Right cardiac atrium (tissue), 5 donors: ENCODE results near the gene CA7. TPM values are rescaled to one million over a fixed set of nuclear protein-coding genes. Genes with fewer than 3 reads are reported as not detected.
A peak's percentile ranks its signal among the peaks of the same experiment; 100 is the strongest.
"Not testable (repeated sequence)": the region's sequence is repeated elsewhere in the genome, so short reads cannot be mapped to it uniquely, and the experiment has no call there.

Source experiments
- ATAC-seq, 2 donors: fragments of 200-7000 bp; cut with Tn5 transposase; one replicate each; pipeline versions ENCODE4 v1.8.0 to v1.9.1; 2020; ENCODE audit warnings: moderate library complexity in 2 of 2, mild to moderate bottlenecking in 1 of 2
- DNase-seq, 3 donors: peaks; one replicate each; pipeline ENCODE4 v3.0.0-alpha.2; 2020
- H3K27ac ChIP-seq: one replicate; pipeline ENCODE4 v1.5.1; 2013; ENCODE audit warnings: mild to moderate bottlenecking, low read length, control low read depth, moderate library complexity
- H3K27me3 ChIP-seq: one replicate; pipeline ENCODE4 v1.6.1; 2013; ENCODE audit not compliant: control insufficient read depth, insufficient read depth
- H3K4me1 ChIP-seq: one replicate; pipeline ENCODE4 v1.6.1; 2013; ENCODE audit warnings: low read length; ENCODE audit not compliant: control insufficient read depth, insufficient read depth
- H3K4me3 ChIP-seq: one replicate; pipeline ENCODE4 v1.5.1; 2013; ENCODE audit warnings: low read length, control low read depth
- H3K9me3 ChIP-seq: one replicate; pipeline ENCODE4 v1.6.1; 2013; ENCODE audit warnings: low read length; ENCODE audit not compliant: control insufficient read depth
- WGBS: extraction: QIAGEN DNeasy Blood & Tissue Kit; methylation state at CpG from one replicate; pipeline ENCODE4 v1.1.7; 2013; 5-methylcytosine and 5-hydroxymethylcytosine counted together
- intact Hi-C, 4 donors: fragments of 100-400 bp; cut with DNase I; formaldehyde crosslinking; loops; one replicate each; pipeline versions ENCODE4 v1.11.0 to v1.14.0; 2022 to 2023
- polyA plus RNA-seq: library from polyadenylated mRNA; stranded (reverse); fragments of 200-250 nt; gene quantifications from one replicate; pipeline ENCODE4 v1.2.3, GENCODE V29; 2013
- total RNA-seq, 4 donors: library from RNA; stranded (reverse); fragmentation: NEBNext Ultra II Directional; extraction: Animal tissue kit (Norgen Biotek cat#: 25700); gene quantifications; one replicate each; pipeline ENCODE4 v1.2.1, GENCODE V29; 2021
- donor health status: healthy with polysubstance abuse.
- donor health status: DM: no; HTN: yes; CAD: no.
- donor health status: DM: no; HTN: no; CAD: no.
- donor health status: DM: no; HTN: yes; CAD: no; lungs with severe emphysema.
- donor health status: DM: yes; HTN: yes; CAD: no.

Gene CA7
- total and polyA plus RNA-seq, 5 donors, result not detected

GRCh38 chr16:66856801-66857200 is 12.6 kb downstream of the CA7 start:
- ATAC-seq, result no peak
- no peaks in the 10 kb centered on the region for H3K27me3 ChIP-seq
- DNase-seq, result no peak
- no peak overlapping the region for H3K27ac ChIP-seq
- WGBS, result 97% methylated on average over 2 of the region's 2 CpGs
- H3K4me1 ChIP-seq, result no peaks in the 10 kb centered on the region
- no peaks in the 10 kb centered on the region for H3K9me3 ChIP-seq
- intact Hi-C loops, result no loop called here
- H3K4me3 ChIP-seq, result no peak overlapping the region

DNA sequence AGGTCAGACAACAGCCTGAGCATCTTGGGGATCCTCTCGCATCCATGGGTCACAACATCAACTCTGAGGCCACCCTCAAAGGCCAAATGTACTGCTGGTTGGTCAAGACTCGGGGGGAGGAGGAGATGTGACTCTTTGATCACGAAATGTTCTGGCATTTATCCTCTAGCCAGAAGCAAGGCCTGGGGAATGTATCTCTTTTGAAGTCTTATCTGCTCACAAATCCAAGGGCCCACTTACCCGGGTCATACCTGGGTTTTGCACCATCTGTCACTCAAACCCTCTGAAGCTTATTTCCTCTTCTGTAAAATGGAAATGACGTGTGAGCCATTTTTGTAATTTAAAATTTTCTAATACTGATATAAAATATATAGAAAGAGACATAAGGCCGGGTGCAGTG is 13.2 kb downstream of the CA7 start:
- intact Hi-C loops, result no loop called here
- no peaks in the 10 kb centered on the region for H3K4me1 ChIP-seq

GRCh38 chr16:66858740-66859396 is 14.7 kb downstream of the CA7 start:
- Histone ChIP-seq H3K9me3 (no peaks in the 10 kb centered on the region), H3K27me3 (no peaks in the 10 kb centered on the region), H3K4me1 (no peaks in the 10 kb centered on the region), H3K27ac (no peak overlapping the region), H3K4me3 (no peak overlapping the region)
- DNase-seq, result peak; percentile 75 to 89 (median 86)
- 40% methylated on average over 4 of the region's 4 CpGs for WGBS
- ATAC-seq, result peak; percentile 85 to 90
- intact Hi-C loops, result no loop called here

More for the DNA sequence above, 13.2 kb downstream of the CA7 start:
- no peaks in the 10 kb centered on the region for H3K9me3 ChIP-seq
- DNase-seq, result no peak
- H3K27me3 ChIP-seq, result no peaks in the 10 kb centered on the region
- ATAC-seq, result no peak
- no peak overlapping the region for H3K4me3 ChIP-seq
- 76% methylated on average over 6 of the region's 6 CpGs for WGBS
- H3K27ac ChIP-seq, result no peak overlapping the region

GRCh38 chr16:66859397-66860068 is 15.3 kb downstream of the CA7 start:
- no peak for ATAC-seq
- WGBS, result 76% methylated on average over 3 of the region's 3 CpGs
- intact Hi-C loops, result no loop called here
- H3K4me3 ChIP-seq, result no peak overlapping the region
- H3K4me1 ChIP-seq, result no peaks in the 10 kb centered on the region
- DNase-seq, result peak in 1 of 3 donors; percentile 6
- H3K27ac ChIP-seq, result no peak overlapping the region
- H3K9me3 ChIP-seq, result no peaks in the 10 kb centered on the region
- no peaks in the 10 kb centered on the region for H3K27me3 ChIP-seq

GRCh38 chr16:66862023-66862520 is 17.9 kb downstream of the CA7 start:
- intact Hi-C loops, result no loop called here
- no peak overlapping the region for H3K27ac ChIP-seq
- DNase-seq, result peak in 1 of 3 donors; percentile 32
- no peaks in the 10 kb centered on the region for H3K9me3 ChIP-seq
- H3K27me3 ChIP-seq, result no peaks in the 10 kb centered on the region
- H3K4me1 ChIP-seq, result no peaks in the 10 kb centered on the region
- no peak for ATAC-seq
- H3K4me3 ChIP-seq, result no peak overlapping the region
- 91% methylated on average over 8 of the region's 8 CpGs for WGBS

DNA sequence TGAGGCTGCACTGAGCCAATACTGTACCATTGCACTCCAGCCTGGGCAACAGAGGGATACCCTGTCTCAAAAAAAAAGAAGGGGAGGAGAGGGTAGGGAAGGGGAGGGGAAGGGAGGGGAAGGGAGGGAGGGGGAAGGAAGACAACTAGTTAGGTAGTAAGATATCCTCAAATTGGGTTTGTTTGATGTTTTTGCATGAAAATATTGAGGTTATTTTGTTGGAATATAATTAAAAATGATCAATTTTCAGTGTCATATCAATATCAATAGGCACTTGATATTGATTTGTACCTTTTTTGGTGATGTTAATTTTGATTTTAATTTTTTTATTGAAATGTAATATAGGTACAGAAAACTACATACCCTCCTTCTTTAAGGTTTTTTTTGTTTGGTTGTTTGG is 19.5 kb downstream of the CA7 start:
- DNase-seq, result no peak
- no peaks in the 10 kb centered on the region for H3K4me1 ChIP-seq
- H3K9me3 ChIP-seq, result no peaks in the 10 kb centered on the region
- H3K27me3 ChIP-seq, result no peaks in the 10 kb centered on the region
- intact Hi-C loops, result no loop called here
- no peak overlapping the region for H3K27ac ChIP-seq
- H3K4me3 ChIP-seq, result no peak overlapping the region
- no peak for ATAC-seq

GRCh38 chr16:66869424-66869823 is 25.2 kb downstream of the CA7 start:
- ATAC-seq (no peak), DNase-seq (peak in 1 of 3 donors; percentile 3)
- no peaks in the 10 kb centered on the region for H3K9me3 ChIP-seq
- no peak overlapping the region for H3K27ac ChIP-seq
- WGBS, result 97% methylated on average over 1 of the region's 1 CpG
- H3K4me1 ChIP-seq, result no peaks in the 10 kb centered on the region
- H3K4me3 ChIP-seq, result no peak overlapping the region
- intact Hi-C loops, result loop anchor here in 2 of 4 donors (5.0 kb wide), 3 partner anchors 37 to 462 kb away; partner anchors contain the start of gene NAE1 (in 1 of the 2)
- H3K27me3 ChIP-seq, result no peaks in the 10 kb centered on the region

DNA sequence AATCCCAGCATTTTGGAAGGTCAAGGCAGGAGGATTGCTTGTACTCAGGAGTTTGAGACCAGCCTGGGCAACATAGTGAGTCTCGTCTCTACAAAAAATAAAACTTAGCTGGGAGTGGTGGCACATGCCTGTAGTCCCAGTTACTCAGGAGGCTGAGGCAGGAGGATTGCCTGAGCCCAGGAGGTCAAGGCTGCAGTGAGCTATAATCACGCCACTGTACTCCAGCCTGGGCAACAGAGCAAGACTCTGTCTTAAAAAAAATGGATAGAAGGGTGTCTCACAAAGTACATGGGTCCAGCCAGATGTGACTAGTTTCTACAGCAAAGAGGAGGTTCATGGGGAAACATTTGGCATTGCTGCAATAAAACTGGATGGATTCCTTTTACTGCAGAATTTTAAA is 27.1 kb downstream of the CA7 start:
- 95% methylated on average over 2 of the region's 2 CpGs for WGBS
- H3K4me3 ChIP-seq, H3K4me1 ChIP-seq, H3K9me3 ChIP-seq, intact Hi-C loops, H3K27ac ChIP-seq, DNase-seq, H3K27me3 ChIP-seq, ATAC-seq: not testable (repeated sequence)

DNA sequence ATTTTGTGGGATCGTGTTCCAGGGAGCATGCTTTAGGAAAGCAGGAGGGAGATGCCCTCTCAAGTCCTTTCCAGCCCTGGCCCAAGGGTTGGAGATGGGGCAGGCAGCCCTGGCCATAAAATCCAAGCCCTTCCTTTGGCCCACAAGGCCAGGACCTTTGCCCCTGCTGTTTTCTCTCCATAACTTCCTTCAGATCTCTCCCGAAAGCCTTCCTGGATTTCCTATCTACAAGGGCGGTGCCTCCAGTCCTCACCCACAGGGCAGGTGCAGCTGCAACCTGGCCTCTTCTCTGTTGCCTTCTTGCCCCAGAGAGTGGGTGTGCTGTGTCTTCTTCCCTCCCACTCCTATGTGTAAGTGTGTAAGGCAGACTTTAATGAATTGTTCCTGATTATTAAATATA is 27.6 kb downstream of the CA7 start:
- WGBS, result 69% methylated on average over 3 of the region's 3 CpGs
- intact Hi-C loops, result loop anchor here in 2 of 4 donors (2.0 kb wide), 2 partner anchors 41 to 145 kb away; partner anchors contain the start of gene NAE1 (in 1 of the 2)

DNA sequence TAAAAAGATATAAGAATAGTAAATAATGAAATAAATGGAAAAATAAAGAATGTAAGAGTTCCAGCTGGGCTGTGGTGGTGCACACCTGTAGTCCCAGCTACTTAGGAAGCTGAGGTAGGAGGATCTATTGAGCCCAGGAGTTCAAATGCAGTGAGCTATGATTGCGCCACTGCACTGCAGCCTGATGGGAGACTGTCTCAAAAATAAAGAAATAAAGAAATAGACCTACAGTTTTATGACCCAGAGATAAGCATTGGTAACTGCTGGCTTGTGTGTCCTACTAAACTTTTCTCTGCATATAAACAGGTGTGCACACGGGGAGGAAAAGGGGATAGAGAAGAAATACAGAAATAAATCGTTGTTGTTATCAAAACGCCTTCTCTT is 28.3 kb downstream of the CA7 start:
- ATAC-seq (no peak), DNase-seq (no peak)
- 45% methylated on average over 4 of the region's 4 CpGs for WGBS
- H3K4me3 ChIP-seq, result peak overlapping the region; percentile 1
- H3K9me3 ChIP-seq, result no peaks in the 10 kb centered on the region
- no peaks in the 10 kb centered on the region for H3K27me3 ChIP-seq
- no peak overlapping the region for H3K27ac ChIP-seq
- no peaks in the 10 kb centered on the region for H3K4me1 ChIP-seq
- intact Hi-C loops, result loop anchor here in 2 of 4 donors (2.0 kb wide), 2 partner anchors 42 to 146 kb away; partner anchors contain the start of gene NAE1 (in 1 of the 2)

More for the DNA sequence above, 27.6 kb downstream of the CA7 start:
- no peaks in the 10 kb centered on the region for H3K27me3 ChIP-seq
- ATAC-seq (no peak), DNase-seq (peak in 1 of 3 donors; percentile 7)
- no peaks in the 10 kb centered on the region for H3K9me3 ChIP-seq
- no peaks in the 10 kb centered on the region for H3K4me1 ChIP-seq
- no peak overlapping the region for H3K4me3 ChIP-seq
- no peak overlapping the region for H3K27ac ChIP-seq
